ENCODE data around the gene ZAR1.
"Not testable (repeated sequence)": the region's sequence is repeated elsewhere in the genome, so short reads cannot be mapped to it uniquely, and the experiment has no call there.

ZAR1 gene

GRCh38 chr4:48490012-48490679 is at the start of gene ZAR1:
Gene ZAR1, plus strand, starts transcription at chr4:48490252. Its CDS starts 40 bp downstream, at chr4:48490292.
- DNase-seq: no peak

- not testable (repeated sequence) for DNase-seq
These were observed 49.1 kb upstream of the ZAR1 start for GRCh38 chr4:48440914-48441313.

- DNase-seq: peak; percentile 10
These were observed 44.3 kb upstream of the ZAR1 start for GRCh38 chr4:48445704-48446103.

GRCh38 chr4:48446642-48447041 is 43.4 kb upstream of the ZAR1 start:
- no peak for DNase-seq

- no peak for DNase-seq
These were observed 40.9 kb upstream of the ZAR1 start for GRCh38 chr4:48449151-48449550.

- no peak for DNase-seq
These were observed 39.3 kb upstream of the ZAR1 start for GRCh38 chr4:48450740-48451139.

GRCh38 chr4:48451656-48452055 is 38.4 kb upstream of the ZAR1 start:
- DNase-seq: not testable (repeated sequence)

GRCh38 chr4:48454591-48454990 is 35.5 kb upstream of the ZAR1 start:
- DNase-seq: no peak

GRCh38 chr4:48461000-48461399 is 29.1 kb upstream of the ZAR1 start:
- no peak for DNase-seq

- DNase-seq: no peak
These were observed 27.7 kb upstream of the ZAR1 start for GRCh38 chr4:48462363-48462762.

GRCh38 chr4:48467442-48467841 is 22.6 kb upstream of the ZAR1 start:
- DNase-seq: no peak

- no peak for DNase-seq
These were observed 22.2 kb upstream of the ZAR1 start for GRCh38 chr4:48467891-48468290.

- DNase-seq: no peak
These were observed 19.9 kb upstream of the ZAR1 start for GRCh38 chr4:48470137-48470536.

- no peak for DNase-seq
These were observed 19.5 kb upstream of the ZAR1 start for GRCh38 chr4:48470570-48470969.

GRCh38 chr4:48472794-48473193 is 17.3 kb upstream of the ZAR1 start:
- DNase-seq: no peak

GRCh38 chr4:48475770-48476169 is 14.3 kb upstream of the ZAR1 start:
- no peak for DNase-seq

GRCh38 chr4:48478273-48478672 is 11.8 kb upstream of the ZAR1 start:
- DNase-seq: no peak

- DNase-seq: no peak
These were observed 8.5 kb upstream of the ZAR1 start for GRCh38 chr4:48481581-48481980.

GRCh38 chr4:48483006-48483776 is 6.9 kb upstream of the ZAR1 start, which contains the start of gene SLC10A4:
Gene SLC10A4, plus strand, starts transcription at chr4:48483343. Its CDS starts 219 bp downstream, at chr4:48483562.
- peak; percentile 21 for DNase-seq

- no peak for DNase-seq
These were observed 6.1 kb upstream of the ZAR1 start for GRCh38 chr4:48483777-48484493.

GRCh38 chr4:48484494-48485168 is 5.4 kb upstream of the ZAR1 start:
- no peak for DNase-seq

GRCh38 chr4:48489683-48490011 is 405 bp upstream of the ZAR1 start:
- no peak for DNase-seq
